Measurements from ENCODE around the gene PCYT1B. TPM values are rescaled to one million over a fixed set of nuclear protein-coding genes. Genes with fewer than 3 reads are reported as not detected.
A peak's percentile ranks its signal among the peaks of the same experiment; 100 is the strongest.

PCYT1B gene
- 20.7 to 27.2 TPM (median 26.4 TPM) in 3 replicates for total RNA-seq (2021)
- Bru-seq, nascent RNA: percentile 52 among the genes with signal in this experiment
- long read RNA-seq, experiment 1, transcript PCYT1B-202 (8 exons, 1,692 nt): major isoform, 55 of 84 reads
- long read RNA-seq, experiment 1, partial matches to known transcripts: 1 of 84 reads
- long read RNA-seq, experiment 1, other reads (novel, unspliced or antisense): 26 of 84 reads
- long read RNA-seq, experiment 2, partial matches to known transcripts: 1 of 19 reads
- long read RNA-seq, experiment 2, other reads (novel, unspliced or antisense): 13 of 19 reads
- long read RNA-seq, experiment 3, transcript PCYT1B-202 (8 exons, 1,692 nt): major isoform, 20 of 42 reads
- long read RNA-seq, experiment 3, partial matches to known transcripts: 13 of 42 reads
- long read RNA-seq, experiment 3, other reads (novel, unspliced or antisense): 6 of 42 reads

- no peaks in the 10 kb centered on the region for H3K9me3 Mint-ChIP-seq
- DNase-seq (ENCODE audit: low spot score) (peak; percentile 81), ATAC-seq (peak; percentile 98)
- ChIA-PET POLR2A (no interaction called here), CTCF (interaction anchor here (1.7 kb wide), 1 partner anchor 9 kb away, joined by 4 read pairs; no protein-coding TSS in a partner anchor)
- peaks cover 40% of the 10 kb centered on the region for H3K4me1 Mint-ChIP-seq
- H3K36me3 Mint-ChIP-seq: no peaks in the 10 kb centered on the region
- H3K27me3 Mint-ChIP-seq (ENCODE audit: low read depth): no peaks in the 10 kb centered on the region
- no peak for TF ChIP-seq ZNF232 (CRISPR knock-in tag; IDR thresholded peaks at IDR 0.05)
- no peak for TF ChIP-seq SMAD4 (CRISPR knock-in tag; IDR thresholded peaks at IDR 0.05)
- H3K4me3 Mint-ChIP-seq: peak within 1 kb of the TSS; percentile 90
- peak within 1 kb of the TSS; percentile 99 for H3K27ac Mint-ChIP-seq
These were observed at the start of gene PCYT1B for GRCh38 chrX:24647257-24648058. TSS of gene PCYT1B (minus strand) at chrX:24647347. CDS start at chrX:24647105, 242 bp downstream.

- H3K27me3 Mint-ChIP-seq (ENCODE audit: low read depth): no peaks in the 10 kb centered on the region
- ChIA-PET CTCF (no interaction called here), POLR2A (no interaction called here)
- ATAC-seq (no peak), DNase-seq (ENCODE audit: low spot score) (no peak)
- no peaks in the 10 kb centered on the region for H3K9me3 Mint-ChIP-seq
- H3K4me3 Mint-ChIP-seq: 0 out of 2 replicates have a peak overlapping the region, but pooled peaks have one; percentile 8
- peaks cover 7% of the 10 kb centered on the region for H3K36me3 Mint-ChIP-seq
- H3K27ac Mint-ChIP-seq: peak overlapping the region; percentile 32; the same call in 1 of the 2 replicates
- TF ChIP-seq NR1H2 (CRISPR knock-in tag; IDR thresholded peaks at IDR 0.05): no peak
- TF ChIP-seq NR2C2 (CRISPR knock-in tag; IDR thresholded peaks at IDR 0.05): no peak
- no peak for TF ChIP-seq ZNF317 (CRISPR knock-in tag; IDR thresholded peaks at IDR 0.05; ENCODE audit: borderline replicate concordance, low read depth)
- TF ChIP-seq ERG (CRISPR knock-in tag; IDR thresholded peaks at IDR 0.05): no peak
- peaks cover 24% of the 10 kb centered on the region for H3K4me1 Mint-ChIP-seq
These were observed 49.1 kb upstream of the PCYT1B start for GRCh38 chrX:24696294-24696693.

GRCh38 chrX:24694825-24695224 lies 47.7 kb upstream of the PCYT1B start:
- Mint-ChIP-seq H3K36me3 (peaks cover 2% of the 10 kb centered on the region), H3K4me1 (peaks cover 24% of the 10 kb centered on the region), H3K27ac (peak overlapping the region; percentile 78), H3K27me3 (ENCODE audit: low read depth) (no peaks in the 10 kb centered on the region), H3K9me3 (no peaks in the 10 kb centered on the region), H3K4me3 (peak overlapping the region; percentile 84)
- ChIA-PET CTCF (no interaction called here), POLR2A (no interaction called here)
- TF ChIP-seq GTF2I (CRISPR knock-in tag; conservative IDR thresholded peaks at IDR 0.05) (no peak), SP1 (CRISPR knock-in tag; conservative IDR thresholded peaks at IDR 0.05) (no peak), TEAD4 (CRISPR knock-in tag; IDR thresholded peaks at IDR 0.05) (no peak), ZNF281 (CRISPR knock-in tag; IDR thresholded peaks at IDR 0.05) (no peak), ATF6 (CRISPR knock-in tag; IDR thresholded peaks at IDR 0.05) (no peak), SMAD4 (CRISPR knock-in tag; IDR thresholded peaks at IDR 0.05) (no peak), E2F5 (CRISPR knock-in tag; IDR thresholded peaks at IDR 0.05) (no peak), ZBTB43 (CRISPR knock-in tag; IDR thresholded peaks at IDR 0.05) (no peak), HMGA2 (CRISPR knock-in tag; IDR thresholded peaks at IDR 0.05) (no peak), ZSCAN18 (CRISPR knock-in tag; IDR thresholded peaks at IDR 0.05) (no peak), ZNF219 (CRISPR knock-in tag; IDR thresholded peaks at IDR 0.05; ENCODE audit: borderline replicate concordance) (no peak), OVOL2 (CRISPR knock-in tag; IDR thresholded peaks at IDR 0.05; ENCODE audit: borderline replicate concordance) (no peak), RORB (CRISPR knock-in tag; IDR thresholded peaks at IDR 0.05) (no peak)
- no peak for ATAC-seq
- no peak for DNase-seq (ENCODE audit: low spot score)

All from WTC11 (cell line).